Calu3 (cell line): Measurements from ENCODE around the gene MAGI1. TPM values are rescaled to one million over a fixed set of nuclear protein-coding genes. Genes with fewer than 3 reads are reported as not detected.

ENCODE experiments used
- BruUV-seq: library from RNA; stranded (reverse); fragments of 400-500 nt; replicated peaks from 2 replicates; lab custom pipeline; 2021; lab: Mats Ljungman, UMichigan
- CTCF ChIA-PET: fragments of 300-600 bp; sonication (Branson Sonifier 250); formaldehyde crosslinking; loops from one replicate; lab custom pipeline; 2022; ENCODE audit warnings: antibody characterized with exemption; lab: Charles Lee
- DNase-seq: peaks from one replicate; pipeline ENCODE4 v3.0.0; 2022
- H3K27ac Mint-ChIP-seq: one replicate; pipeline ENCODE4 v1.8.0; 2022; ENCODE audit warnings: mixed read lengths; ENCODE audit not compliant: unreplicated experiment
- H3K27me3 Mint-ChIP-seq: one replicate; pipeline ENCODE4 v1.8.0; 2022; ENCODE audit warnings: mixed read lengths; ENCODE audit not compliant: unreplicated experiment
- H3K36me3 Mint-ChIP-seq: one replicate; pipeline ENCODE4 v1.8.0; 2022; ENCODE audit warnings: mild to moderate bottlenecking, moderate library complexity, mixed read lengths; ENCODE audit not compliant: insufficient read depth, unreplicated experiment
- H3K4me1 Mint-ChIP-seq: one replicate; pipeline ENCODE4 v1.8.0; 2022; ENCODE audit warnings: mild to moderate bottlenecking, low read depth, mixed read lengths; ENCODE audit not compliant: unreplicated experiment
- H3K4me3 Mint-ChIP-seq: one replicate; pipeline ENCODE4 v1.8.0; 2022; ENCODE audit warnings: mild to moderate bottlenecking, low read depth, moderate library complexity, mixed read lengths; ENCODE audit not compliant: unreplicated experiment
- H3K9me3 Mint-ChIP-seq: one replicate; pipeline ENCODE4 v1.8.0; 2022; ENCODE audit warnings: low read depth, mixed read lengths; ENCODE audit not compliant: unreplicated experiment
- CTCF ChIP-seq: fragments of 200-600 bp; IDR thresholded peaks from one replicate; pipeline ENCODE4 v1.8.0; 2022; ENCODE audit warnings: antibody characterized with exemption; ENCODE audit not compliant: unreplicated experiment
- intact Hi-C: fragments of 100-400 bp; cut with micrococcal nuclease; formaldehyde crosslinking; loops from one replicate; pipeline ENCODE4 v1.10.0; 2022; ENCODE audit not compliant: unreplicated experiment
- total RNA-seq: library from RNA; stranded (reverse); gene quantifications from 2 replicates; pipeline ENCODE4 v1.2.3, GENCODE V29; 2022

The MAGI1 gene
- total RNA-seq, 1 experiment from 2014 or later, result 76.4 TPM

- Mint-ChIP-seq H3K4me1 (peaks cover 78% of the 10 kb centered on the region), H3K4me3 (peak overlapping the region; percentile 62), H3K27ac (peak overlapping the region; percentile 99), H3K9me3 (peaks cover 2% of the 10 kb centered on the region), H3K36me3 (peaks cover 49% of the 10 kb centered on the region), H3K27me3 (no peaks in the 10 kb centered on the region)
- intact Hi-C loops, result loop anchor here (1.0 to 5.0 kb wide), 7 partner anchors 26 to 243 kb away; no protein-coding TSS in a partner anchor
- TF ChIP-seq CTCF, result no peak
- peak; percentile 87 for DNase-seq
- CTCF ChIA-PET, result interaction anchor here (0.6 to 2.2 kb wide), 8 partner anchors 10 to 183 kb away, joined by 3 to 12 read pairs (median 6); no protein-coding TSS in a partner anchor
- TSS peak; percentile 99 for BruUV-seq
These were observed 84.6 kb downstream of the MAGI1 start for GRCh38 chr3:65953881-65954733.

DNA sequence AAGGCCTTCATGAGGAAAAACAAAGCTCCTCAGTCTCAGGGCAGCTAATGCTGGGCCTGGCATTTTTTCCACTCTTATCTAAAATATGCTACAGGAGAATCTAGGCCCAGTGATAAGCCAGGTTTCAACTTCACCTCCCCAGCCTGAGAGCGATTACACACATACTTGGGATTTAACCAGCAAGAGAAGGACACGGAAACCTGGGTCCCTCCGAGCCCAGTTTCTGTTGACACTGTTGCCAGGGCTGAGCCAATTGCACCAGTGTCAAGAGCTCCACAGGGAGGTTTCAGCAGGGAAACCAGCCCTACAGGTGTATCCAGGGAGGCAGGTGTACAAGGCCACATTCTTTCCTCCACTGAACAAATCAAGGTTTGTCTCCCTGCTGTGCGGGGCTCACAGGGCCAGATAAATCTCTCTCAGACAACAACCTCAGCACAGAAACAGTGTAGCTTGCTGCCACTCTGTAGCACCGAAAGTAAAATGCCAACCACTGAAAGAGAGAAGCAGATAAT lies 85.4 kb downstream of the MAGI1 start:
- no TSS peak for BruUV-seq

GRCh38 chr3:65952842-65953241 lies 85.9 kb downstream of the MAGI1 start:
- intact Hi-C loops, result loop anchor here (1.0 to 5.0 kb wide), 7 partner anchors 25 to 244 kb away; no protein-coding TSS in a partner anchor
- Mint-ChIP-seq H3K4me3 (peak overlapping the region; percentile 62), H3K36me3 (peaks cover 42% of the 10 kb centered on the region), H3K9me3 (no peaks in the 10 kb centered on the region), H3K4me1 (peaks cover 78% of the 10 kb centered on the region), H3K27ac (peak overlapping the region; percentile 99), H3K27me3 (no peaks in the 10 kb centered on the region)
- CTCF ChIA-PET, result interaction anchor here (0.6 to 2.2 kb wide), 7 partner anchors 11 to 181 kb away, joined by 3 to 12 read pairs (median 7); no protein-coding TSS in a partner anchor
- DNase-seq, result no peak
- no TSS peak for BruUV-seq
- TF ChIP-seq CTCF, result no peak

More for the DNA sequence above, 85.4 kb downstream of the MAGI1 start:
- Mint-ChIP-seq H3K27ac (peak overlapping the region; percentile 99), H3K4me3 (peak overlapping the region; percentile 62), H3K4me1 (peaks cover 78% of the 10 kb centered on the region), H3K9me3 (peaks cover 2% of the 10 kb centered on the region), H3K36me3 (peaks cover 47% of the 10 kb centered on the region), H3K27me3 (no peaks in the 10 kb centered on the region)
- no peak for TF ChIP-seq CTCF
- intact Hi-C loops, result loop anchor here (1.0 to 5.0 kb wide), 7 partner anchors 25 to 244 kb away; no protein-coding TSS in a partner anchor
- peak; percentile 92 for DNase-seq
- CTCF ChIA-PET, result interaction anchor here (0.6 to 2.2 kb wide), 8 partner anchors 10 to 180 kb away, joined by 3 to 12 read pairs (median 6); no protein-coding TSS in a partner anchor

DNA sequence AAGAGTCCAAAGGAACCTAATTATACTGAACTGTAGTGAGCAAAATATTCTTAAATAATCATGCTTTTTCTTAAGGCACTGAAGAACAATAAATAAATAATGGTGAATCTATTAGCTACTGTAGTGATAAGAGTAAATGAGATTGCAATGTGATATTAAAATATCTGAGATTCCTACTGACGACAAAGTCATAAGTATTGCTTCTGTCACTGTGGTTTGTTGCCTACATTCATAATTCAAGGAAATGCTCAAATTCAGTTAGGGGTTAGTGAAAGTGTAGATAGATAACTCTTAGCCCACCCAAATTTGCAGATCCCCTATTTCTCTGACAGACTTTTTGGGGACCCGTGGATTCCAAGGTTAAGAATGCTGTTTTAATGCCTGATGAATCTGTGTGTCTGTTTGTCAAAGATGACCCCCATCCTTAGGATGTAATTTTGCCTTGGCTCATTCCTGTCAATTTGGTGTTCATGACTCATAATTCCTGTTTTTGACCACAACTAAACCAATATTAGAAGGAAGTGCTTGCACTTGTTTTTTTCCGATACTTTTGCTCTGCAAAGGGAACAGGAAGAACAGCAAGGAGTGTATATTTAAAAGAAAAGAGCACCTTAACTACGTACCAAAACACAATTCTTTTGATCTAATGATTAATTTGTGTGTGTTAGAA lies 86.7 kb downstream of the MAGI1 start:
- peaks cover 77% of the 10 kb centered on the region for H3K4me1 Mint-ChIP-seq

More for the DNA sequence above, 86.7 kb downstream of the MAGI1 start:
- intact Hi-C loops, result loop anchor here (2.0 to 5.0 kb wide), 6 partner anchors 40 to 245 kb away; no protein-coding TSS in a partner anchor
- H3K27me3 Mint-ChIP-seq, result no peaks in the 10 kb centered on the region
- H3K36me3 Mint-ChIP-seq, result peaks cover 39% of the 10 kb centered on the region
- H3K9me3 Mint-ChIP-seq, result no peaks in the 10 kb centered on the region
- CTCF ChIA-PET, result interaction anchor here (2.2 kb wide), 1 partner anchor 85 kb away, joined by 12 read pairs; no protein-coding TSS in a partner anchor
- BruUV-seq, result no TSS peak
- H3K27ac Mint-ChIP-seq, result peak overlapping the region; percentile 99
- no peak for TF ChIP-seq CTCF
- DNase-seq, result no peak
- peak overlapping the region; percentile 62 for H3K4me3 Mint-ChIP-seq
